NCI-H2107 (cell line): Measurements from ENCODE around the gene JMJD6.

Experiments used
- DNase-seq: peaks from one replicate; lab custom pipeline; 2025; lab: John Stamatoyannopoulos, UW

Gene JMJD6

GRCh38 chr17:76697702-76698465 is 28.5 kb downstream of the JMJD6 start:
- no peak for DNase-seq

- DNase-seq = no peak
Observed at GRCh38 chr17:76696763-76697701, 29.4 kb downstream of the JMJD6 start.

DNA sequence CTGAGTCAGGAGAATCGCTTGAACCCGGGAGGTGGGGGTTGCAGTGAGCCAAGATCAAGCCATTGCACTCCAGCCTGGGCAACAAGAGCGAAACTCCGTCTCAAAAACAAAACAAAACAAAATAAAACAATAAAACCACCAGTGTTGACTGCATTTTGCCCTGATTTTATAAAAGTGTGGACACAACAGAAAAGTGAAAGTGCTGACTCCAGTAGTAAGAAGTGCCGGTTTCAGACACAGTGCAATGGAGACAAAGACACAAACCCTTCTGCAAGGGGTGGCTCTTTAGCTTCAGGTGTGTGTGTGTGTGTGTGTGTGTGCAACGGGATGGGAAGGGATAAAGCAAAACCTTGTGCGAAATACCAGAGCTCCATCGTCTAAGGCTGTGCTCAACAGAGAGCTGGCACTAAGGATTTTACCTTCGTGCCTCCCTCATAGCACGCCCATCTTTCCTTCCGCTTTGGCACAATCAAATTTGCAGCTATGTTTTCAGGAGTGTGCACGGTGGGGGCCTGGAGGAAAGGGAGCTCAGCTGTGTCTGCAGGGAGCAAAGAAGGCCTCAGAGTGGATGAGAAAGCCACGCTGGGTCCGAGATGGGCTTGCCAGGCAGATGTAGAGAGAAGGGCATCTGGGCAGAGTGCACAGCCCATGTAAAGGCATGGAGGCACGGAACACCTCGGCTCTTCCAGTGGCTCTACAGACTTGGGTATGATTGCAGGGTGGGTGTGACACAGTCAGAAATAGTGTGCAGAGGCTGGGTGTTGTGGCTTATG is 31.2 kb downstream of the JMJD6 start:
- no peak for DNase-seq

DNA sequence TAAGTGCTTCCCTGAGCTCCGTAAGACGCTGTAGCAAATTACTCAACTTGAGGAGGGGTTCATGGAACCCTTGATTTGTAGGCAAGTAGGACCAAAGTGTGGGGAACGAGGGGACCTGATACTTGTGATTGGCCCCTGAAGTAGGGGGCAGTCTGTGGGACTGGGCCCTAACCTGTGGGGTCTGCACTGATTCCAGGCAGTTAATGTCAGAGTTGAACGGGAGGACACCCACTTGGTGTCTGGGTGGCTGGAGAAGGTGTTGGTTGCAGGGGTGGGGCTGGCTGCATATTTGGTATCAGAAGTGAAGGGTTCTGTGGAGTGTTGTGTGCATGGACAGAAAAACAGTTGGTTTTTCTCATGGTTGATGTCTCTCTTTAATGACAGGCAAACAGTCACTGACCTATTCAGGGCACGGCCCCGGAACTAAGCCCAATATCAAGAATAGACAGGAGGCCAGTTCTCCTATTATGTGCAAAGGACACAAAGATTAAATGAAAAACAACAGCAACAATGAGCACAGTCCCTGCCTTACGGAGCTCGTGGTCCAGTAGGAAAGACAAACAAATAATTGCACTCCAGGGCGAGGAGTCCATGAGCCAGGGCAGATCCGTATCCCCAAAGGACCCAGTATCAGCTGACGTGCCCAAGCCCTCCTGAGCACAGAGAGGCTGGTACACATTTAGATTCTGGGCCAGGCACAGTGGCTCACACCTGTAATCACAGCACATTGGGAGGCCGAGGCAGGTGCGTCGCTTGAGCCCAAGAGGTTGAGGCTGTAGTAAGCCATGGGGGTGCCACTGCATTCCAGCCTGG is 34.8 kb downstream of the JMJD6 start:
- no peak for DNase-seq

DNA sequence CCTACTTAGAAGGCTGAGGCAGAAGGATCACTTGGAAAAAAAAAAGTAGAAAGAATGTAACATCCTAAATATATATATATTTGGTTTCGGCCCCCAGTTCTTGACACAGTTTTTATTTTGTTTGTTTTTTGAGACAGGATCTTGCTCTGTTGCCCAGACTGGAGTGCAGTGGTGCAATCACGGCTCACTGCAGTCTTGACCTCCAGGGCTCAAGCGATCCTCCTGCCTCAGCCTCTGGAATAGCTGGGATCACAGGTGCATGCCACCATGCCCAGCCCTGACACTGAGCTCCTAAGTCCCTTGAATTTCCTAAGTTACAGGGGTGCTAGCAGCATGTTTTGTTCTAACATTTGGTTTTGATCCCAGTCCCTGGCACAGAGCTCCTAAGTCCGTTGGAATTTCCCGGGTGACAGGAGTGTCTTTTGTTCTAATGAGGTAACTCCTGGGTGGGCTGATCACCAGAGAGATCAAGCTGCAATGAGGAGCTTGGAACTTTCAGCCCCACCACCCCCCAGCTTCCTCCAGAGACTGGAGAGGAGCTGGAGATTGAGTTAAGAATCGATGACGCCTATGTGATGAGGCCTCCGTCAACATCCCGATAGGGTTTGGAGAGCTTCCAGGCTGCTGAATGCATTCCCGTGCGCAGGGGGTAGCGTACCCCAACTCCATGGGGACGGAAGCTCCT is 35.7 kb downstream of the JMJD6 start:
- no peak for DNase-seq

DNA sequence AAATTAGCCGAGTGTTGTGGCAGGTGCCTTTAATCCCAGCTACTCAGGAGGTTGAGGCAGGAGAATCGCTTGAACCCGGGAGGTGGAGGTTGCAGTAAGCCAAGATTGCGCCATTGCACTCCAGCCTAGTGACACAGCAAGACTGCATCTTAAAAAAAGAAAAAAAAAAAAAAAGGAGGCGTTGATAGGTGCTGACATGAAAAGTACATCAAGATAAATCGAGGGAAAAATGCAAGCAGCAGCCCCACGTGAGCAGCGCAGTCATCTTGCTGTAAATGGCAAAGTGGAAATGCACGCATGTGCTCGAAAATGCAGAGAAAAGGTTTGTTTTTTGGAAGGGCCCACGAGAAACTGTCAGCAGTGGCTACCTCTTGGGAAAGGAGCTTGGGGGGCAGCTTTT is 36.5 kb downstream of the JMJD6 start:
- no peak for DNase-seq

DNA sequence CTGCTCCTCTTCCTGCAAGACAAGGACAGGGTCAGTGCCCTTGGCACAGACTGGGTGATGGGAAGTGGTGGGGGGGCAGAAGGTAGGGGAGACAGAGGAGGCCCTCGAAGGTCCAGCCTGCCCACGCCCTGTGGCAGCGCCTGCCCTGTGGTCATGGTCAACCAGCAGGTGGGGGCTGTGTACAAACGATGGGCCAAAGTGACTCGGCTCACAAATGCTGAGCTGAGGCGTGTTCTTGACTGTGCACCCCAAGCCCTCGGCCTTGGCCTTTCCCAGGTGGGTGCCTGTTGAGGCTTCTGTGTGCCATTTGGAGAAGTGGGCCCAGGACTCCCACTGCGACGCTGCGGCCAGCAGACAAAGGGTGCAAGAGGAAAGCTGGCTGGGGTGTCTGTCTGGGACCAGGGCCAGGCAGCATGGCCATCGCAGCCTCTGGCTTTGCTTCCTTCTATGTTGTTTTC is 38.2 kb downstream of the JMJD6 start:
- no peak for DNase-seq

GRCh38 chr17:76687298-76688164 is 38.9 kb downstream of the JMJD6 start:
- no peak for DNase-seq

GRCh38 chr17:76686538-76687297 is 39.7 kb downstream of the JMJD6 start:
- no peak for DNase-seq

- DNase-seq = no peak
Observed at GRCh38 chr17:76685846-76686245, 40.6 kb downstream of the JMJD6 start.

GRCh38 chr17:76685366-76685765 is 41.0 kb downstream of the JMJD6 start:
- no peak for DNase-seq

GRCh38 chr17:76684756-76685155 is 41.6 kb downstream of the JMJD6 start:
- DNase-seq = no peak

DNA sequence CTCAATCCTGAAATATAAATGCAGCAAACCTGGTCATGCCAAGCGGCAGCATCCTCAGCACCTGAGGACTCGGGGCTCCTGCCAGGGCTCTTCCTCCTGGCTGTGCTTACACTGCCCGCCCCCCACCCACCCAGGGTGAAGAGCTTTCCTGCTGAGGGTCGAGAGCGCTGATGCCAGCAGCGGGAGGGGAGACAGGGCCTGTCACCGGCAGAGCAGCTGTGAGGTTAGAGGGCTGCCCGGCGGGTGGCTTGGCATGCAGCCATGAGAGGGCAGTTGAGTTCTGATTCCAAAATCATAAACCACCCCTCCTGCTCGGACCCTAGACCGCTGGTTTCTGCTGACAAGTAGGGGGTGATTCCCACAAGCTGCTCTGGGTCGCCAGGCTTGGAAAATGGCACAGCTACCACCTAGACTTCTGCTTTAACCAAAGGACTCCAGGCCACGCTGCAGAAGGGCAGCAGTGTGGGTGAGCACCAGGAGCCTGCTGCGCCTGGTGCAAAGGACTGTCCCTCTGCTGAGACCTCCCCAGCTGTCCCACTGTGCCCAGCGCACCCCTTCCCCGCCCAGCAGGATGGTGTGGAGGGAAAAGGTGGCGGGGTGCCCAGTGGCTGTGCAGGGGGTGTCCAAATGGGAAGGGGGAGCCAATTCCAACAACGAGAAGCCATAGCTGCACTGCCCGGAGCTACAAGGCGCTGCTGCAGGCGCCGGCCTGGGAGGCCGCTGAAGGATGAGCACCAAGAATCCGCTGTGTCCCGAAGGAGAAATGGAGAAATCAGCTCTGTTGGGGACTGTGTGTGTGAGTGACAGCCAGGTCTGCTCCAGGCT is 42.3 kb downstream of the JMJD6 start:
- DNase-seq = no peak

DNA sequence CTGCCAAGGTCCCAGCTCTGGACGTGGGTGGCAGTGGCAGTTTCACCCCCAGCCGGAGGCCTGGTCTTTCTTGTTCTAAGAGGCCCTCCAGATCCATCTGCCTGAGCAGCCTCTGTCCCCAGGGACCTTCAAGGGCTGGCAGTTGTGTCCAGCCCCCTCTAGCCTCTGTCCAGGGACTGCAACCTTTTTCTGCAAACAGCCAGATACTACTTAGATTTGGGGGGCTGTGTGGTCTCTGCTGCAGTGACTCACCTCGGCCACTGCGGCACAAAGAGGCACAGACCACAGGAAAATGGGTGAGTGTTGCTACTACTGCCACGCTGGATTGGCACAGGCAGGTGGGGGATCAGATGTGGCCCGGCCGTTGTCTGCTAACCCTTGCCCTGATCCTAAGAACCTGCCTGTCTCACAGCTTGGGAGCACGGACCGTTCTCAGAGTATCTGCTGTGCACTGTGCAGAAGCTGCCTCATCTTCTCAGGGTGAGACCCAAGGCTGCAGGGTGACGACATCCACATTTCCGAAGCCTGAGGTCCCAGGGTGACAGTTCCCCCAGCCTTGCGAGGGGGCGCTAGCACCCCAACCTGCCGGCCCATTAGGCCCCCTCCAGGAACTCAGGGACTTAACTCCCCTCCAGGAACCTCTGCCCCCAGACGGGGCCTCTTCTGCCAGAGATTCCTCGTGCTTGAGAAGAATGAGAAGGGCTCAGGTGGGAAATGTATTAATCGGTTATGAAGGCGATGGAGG is 43.2 kb downstream of the JMJD6 start:
- no peak for DNase-seq

- DNase-seq = no peak
Observed at GRCh38 chr17:76682296-76682695, 44.1 kb downstream of the JMJD6 start.

DNA sequence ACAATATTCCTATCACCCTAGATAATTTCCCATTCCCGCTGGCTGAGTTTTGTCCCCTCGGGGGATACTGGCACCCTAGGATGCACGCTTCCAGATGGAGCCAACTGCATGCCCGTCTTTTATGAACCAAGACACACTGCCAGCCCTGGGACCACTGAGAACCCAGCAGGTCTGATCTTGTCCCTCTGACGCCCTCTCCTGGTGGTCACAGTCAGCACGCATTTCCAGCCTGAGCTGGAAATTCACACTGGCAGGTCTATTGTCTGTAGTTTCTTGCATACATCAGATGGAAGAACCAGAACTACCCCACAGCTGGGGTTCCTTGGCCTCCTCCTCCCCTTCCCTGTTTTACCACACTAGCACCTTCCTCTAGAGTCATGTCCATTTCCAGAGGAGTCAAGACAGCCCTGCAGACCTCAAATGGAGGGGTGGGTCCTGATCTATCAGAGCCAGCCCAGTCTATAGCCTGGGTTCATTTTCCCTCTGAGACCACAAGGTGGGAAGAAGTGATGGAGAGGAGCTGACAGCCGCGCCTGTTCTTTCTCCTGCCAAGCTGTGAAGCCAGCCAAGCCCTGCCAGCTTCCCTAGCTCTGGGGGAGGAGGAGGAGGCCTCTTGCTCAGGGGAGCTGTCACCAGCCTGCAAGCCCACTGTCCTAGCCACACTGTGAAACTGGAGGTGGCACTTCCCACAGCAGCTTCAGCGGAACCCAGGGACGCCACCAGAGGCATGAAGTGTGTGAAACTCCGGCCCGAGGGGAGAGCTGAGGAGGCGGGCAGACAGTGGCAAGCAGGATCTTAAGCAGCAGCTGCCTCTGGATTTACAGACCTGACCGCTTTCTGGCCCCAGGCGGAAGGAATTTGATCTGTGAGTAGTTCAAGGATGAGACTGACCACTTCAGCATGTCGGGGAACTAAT is 44.9 kb downstream of the JMJD6 start:
- peak; percentile 39 for DNase-seq
